HCT116 (cell line): ENCODE measurements around the gene FERMT2. TPM values are rescaled to one million over a fixed set of nuclear protein-coding genes. Genes with fewer than 3 reads are reported as not detected.

ENCODE experiments used
- ATAC-seq: fragments of 200-7000 bp; cut with Tn5 transposase; 2 replicates; pipeline ENCODE4 v1.9.1; 2020; ENCODE audit warnings: mild to moderate bottlenecking, moderate library complexity
- BruUV-seq: library from RNA; stranded (reverse); fragments of 400-500 nt; replicated peaks from 2 replicates; lab custom pipeline; 2021; lab: Mats Ljungman, UMichigan
- CTCF ChIA-PET: fragments of 300-600 bp; sonication (Branson Sonifier 250); formaldehyde crosslinking; loops from one replicate; lab custom pipeline; 2021; ENCODE audit warnings: antibody characterized with exemption; lab: Charles Lee
- POLR2A ChIA-PET: fragments of 300-600, 350-600 bp; sonication (Branson Sonifier 250); formaldehyde crosslinking; loops from one replicate; lab custom pipeline; 2021; ENCODE audit warnings: antibody characterized with exemption; lab: Charles Lee
- RAD21 ChIA-PET, 2 experiments: fragments of 300-600 bp; sonication (Branson Sonifier 250); formaldehyde crosslinking; loops; one replicate each; lab custom pipeline; 2023; ENCODE audit warnings: low total read pairs in 2 of 2; ENCODE audit not compliant: uncharacterized antibody in 2 of 2, unreplicated experiment in 2 of 2, low non-redundant PET in 1 of 2; lab: Charles Lee
- DNase-seq: peaks from one replicate; pipeline ENCODE4 v3.0.0-alpha.2; 2010; ENCODE audit warnings: low read depth, low spot score
- H2AFZ ChIP-seq: fragments of 200-600 bp; shearing (Covaris generic), sonication (generic); 2 replicates; pipeline ENCODE4 v1.6.1; 2017; ENCODE audit warnings: low read depth, mixed run types, mixed read lengths, antibody characterized with exemption, low read length; ENCODE audit not compliant: poor library complexity, severe bottlenecking
- H3K27ac ChIP-seq: 2 replicates; pipeline ENCODE4 v1.5.1; 2012; ENCODE audit warnings: low read depth, low read length
- H3K27me3 ChIP-seq: fragments of 200-600 bp; sonication (generic); 2 replicates; pipeline ENCODE4 v1.6.1; 2016; ENCODE audit warnings: mixed run types, low read length, mixed read lengths; ENCODE audit not compliant: insufficient read depth
- H3K36me3 ChIP-seq, 2 experiments: fragments of 200-500 bp in 1 of 2; fragments of 200-600 bp in 1 of 2; sonication (Bioruptor generic) in 1 of 2; sonication (generic) in 1 of 2; 2 replicates each; pipeline versions ENCODE4 v1.5.1 to v1.6.1; 2014 to 2016; ENCODE audit warnings: low read length in 2 of 2, inconsistent platforms in 1 of 2, mixed read lengths in 1 of 2, mixed run types in 1 of 2; ENCODE audit not compliant: insufficient read depth in 2 of 2, control insufficient read depth in 1 of 2
- H3K4me1 ChIP-seq, 2 experiments: fragments of 200-600 bp in 1 of 2; sonication (generic) in 1 of 2; 2 replicates each; pipeline versions ENCODE4 v1.5.1 to v1.6.1; 2012 to 2017; ENCODE audit warnings: low read length in 2 of 2, inconsistent platforms in 1 of 2, mild to moderate bottlenecking in 1 of 2, mixed read lengths in 1 of 2, mixed run types in 1 of 2, moderate library complexity in 1 of 2; ENCODE audit not compliant: insufficient read depth in 2 of 2, control insufficient read depth in 1 of 2
- H3K4me2 ChIP-seq: fragments of 200-600 bp; sonication (generic); 2 replicates; pipeline ENCODE4 v1.6.1; 2017; ENCODE audit warnings: mixed run types, low read length, mixed read lengths
- H3K4me3 ChIP-seq, 2 experiments: fragments of 200-600 bp in 1 of 2; sonication (generic) in 1 of 2; replicated peaks in 1 of 2; 2 replicates each; pipeline ENCODE4 v1.5.1; 2011 to 2016; ENCODE audit warnings: low read length in 2 of 2, control low read depth in 1 of 2, low read depth in 1 of 2, mild to moderate bottlenecking in 1 of 2, mixed read lengths in 1 of 2, mixed run types in 1 of 2
- H3K79me2 ChIP-seq: fragments of 200-600 bp; sonication (generic); 2 replicates; pipeline ENCODE4 v1.6.1; 2017; ENCODE audit warnings: mild to moderate bottlenecking, mixed run types, low read length, moderate library complexity, mixed read lengths; ENCODE audit not compliant: insufficient read depth
- H3K9ac ChIP-seq: fragments of 200-600 bp; sonication (generic); 2 replicates; pipeline ENCODE4 v1.6.1; 2016; ENCODE audit warnings: low read length, mixed read lengths
- H3K9me2 ChIP-seq: fragments of 200-600 bp; sonication (generic), shearing (Covaris generic); 2 replicates; pipeline ENCODE4 v1.6.1; 2017; ENCODE audit warnings: mixed run types, mild to moderate bottlenecking, moderate library complexity; ENCODE audit not compliant: insufficient read depth
- H3K9me3 ChIP-seq, 2 experiments: fragments of 200-500 bp in 1 of 2; fragments of 200-600 bp in 1 of 2; sonication (Bioruptor generic) in 1 of 2; sonication (generic) in 1 of 2; 2 replicates each; pipeline ENCODE4 v1.6.1; 2014 to 2017; ENCODE audit warnings: low read length in 2 of 2, mixed read lengths in 2 of 2, inconsistent platforms in 1 of 2, low read depth in 1 of 2, mild to moderate bottlenecking in 1 of 2, mixed run types in 1 of 2, moderate library complexity in 1 of 2; ENCODE audit not compliant: control insufficient read depth in 1 of 2, insufficient read depth in 1 of 2
- H4K20me1 ChIP-seq: fragments of 200-600 bp; sonication (generic), shearing (Covaris generic); 2 replicates; pipeline ENCODE4 v1.6.1; 2017; ENCODE audit warnings: mixed run types, mild to moderate bottlenecking, moderate library complexity; ENCODE audit not compliant: insufficient read depth
- CBX3 ChIP-seq: IDR thresholded peaks from 2 replicates; pipeline ENCODE4 v1.6.1; 2012; ENCODE audit warnings: low read depth
- CEBPB ChIP-seq: IDR thresholded peaks from 2 replicates; pipeline ENCODE4 v1.6.1; 2012; ENCODE audit warnings: low read depth
- EGR1 ChIP-seq: IDR thresholded peaks from 2 replicates; pipeline ENCODE4 v1.6.1; 2012; ENCODE audit warnings: low read depth
- ELF1 ChIP-seq: IDR thresholded peaks from 2 replicates; pipeline ENCODE4 v1.6.1; 2012; ENCODE audit warnings: low read depth, borderline replicate concordance
- EZH2 ChIP-seq: fragments of 200-600 bp; sonication (generic); IDR thresholded peaks from 2 replicates; pipeline ENCODE4 v1.6.1; 2017; ENCODE audit warnings: antibody characterized with exemption, mixed run types
- EZH2phosphoT487 ChIP-seq: fragments of 200-600 bp; IDR thresholded peaks from 2 replicates; pipeline ENCODE4 v1.6.1; 2018; ENCODE audit warnings: antibody characterized with exemption, borderline replicate concordance
- JUND ChIP-seq: IDR thresholded peaks from 2 replicates; pipeline ENCODE4 v1.6.1; 2012
- POLR2A ChIP-seq: IDR thresholded peaks from 2 replicates; pipeline ENCODE4 v1.7.0; 2011; ENCODE audit warnings: borderline replicate concordance; ENCODE audit not compliant: insufficient read depth, insufficient read length; ENCODE audit errors: extremely low read depth
- POLR2AphosphoS5 ChIP-seq: IDR thresholded peaks from 2 replicates; pipeline ENCODE4 v1.6.1; 2011; ENCODE audit warnings: mild to moderate bottlenecking, low read depth, low read length, moderate library complexity
- SIN3A ChIP-seq: IDR thresholded peaks from 2 replicates; pipeline ENCODE4 v1.6.1; 2012; ENCODE audit warnings: low read depth
- SP1 ChIP-seq: IDR thresholded peaks from 2 replicates; pipeline ENCODE4 v1.6.1; 2012; ENCODE audit warnings: low read depth
- SRF ChIP-seq: IDR thresholded peaks from 2 replicates; pipeline ENCODE4 v1.6.1; 2012; ENCODE audit warnings: low read depth
- TCF7L2 ChIP-seq: IDR thresholded peaks from 2 replicates; pipeline ENCODE4 v1.7.0; 2011; ENCODE audit warnings: borderline replicate concordance, inconsistent platforms; ENCODE audit not compliant: insufficient read depth, insufficient read length; ENCODE audit errors: extremely low read depth
- YY1 ChIP-seq: IDR thresholded peaks from 2 replicates; pipeline ENCODE4 v1.6.1; 2011; ENCODE audit warnings: low read length, low read depth, moderate library complexity, mild to moderate bottlenecking; ENCODE audit not compliant: insufficient replicate concordance; ENCODE audit errors: extremely low read depth
- ZFX ChIP-seq: fragments of 450-650 bp; IDR thresholded peaks from 2 replicates; pipeline ENCODE4 v1.6.1; 2017
- ZNF274 ChIP-seq: fragments of 200-500 bp; sonication (Bioruptor generic); IDR thresholded peaks from 2 replicates; pipeline ENCODE4 v1.6.1; 2014; ENCODE audit warnings: mild to moderate bottlenecking, low read depth, low read length, inconsistent platforms
- intact Hi-C: fragments of 100-400 bp; cut with micrococcal nuclease; formaldehyde crosslinking; loops from 2 replicates; pipeline ENCODE4 v1.10.0; 2022
- total RNA-seq: library from RNA; stranded (reverse); gene quantifications from one replicate; pipeline ENCODE4 v1.2.1, GENCODE V29; 2021; ENCODE audit not compliant: unreplicated experiment
- TF ChIP-seq, protein P1 (sequence below): IDR thresholded peaks from 2 replicates; pipeline ENCODE4 v1.6.1; 2011; ENCODE audit warnings: mild to moderate bottlenecking, low read length, moderate library complexity; ENCODE audit not compliant: insufficient replicate concordance; ENCODE audit errors: extremely low read depth
- TF ChIP-seq, protein P2 (sequence below): IDR thresholded peaks from 2 replicates; pipeline ENCODE4 v1.6.1; 2012; ENCODE audit warnings: low read depth
- TF ChIP-seq, protein P3 (sequence below): IDR thresholded peaks from 2 replicates; pipeline ENCODE4 v1.6.1; 2012

The FERMT2 gene
- total RNA-seq, 1 experiment from 2014 or later = 24.8 TPM

DNA sequence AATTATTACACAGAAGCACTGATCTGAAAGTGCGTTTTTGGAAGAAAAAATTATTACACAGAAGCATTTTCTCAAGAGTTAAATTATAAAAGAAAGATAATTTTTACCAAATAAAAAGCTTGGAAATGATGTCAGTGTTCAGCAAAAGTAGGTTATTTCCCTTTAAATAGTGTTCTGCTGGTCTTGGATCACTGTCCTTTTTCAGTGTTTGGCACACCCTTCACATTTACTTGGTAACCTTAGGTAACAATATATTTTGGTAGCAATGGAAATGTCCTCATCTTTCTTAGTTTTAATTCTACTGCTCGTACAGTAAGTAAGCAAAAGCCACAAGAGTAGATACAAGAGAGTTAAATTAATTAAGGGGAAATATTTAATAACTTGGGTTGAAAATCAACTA, 40.3 kb downstream of the FERMT2 start:
- H3K36me3 ChIP-seq = no peaks in the 10 kb centered on the region
- H3K27ac ChIP-seq = no peak overlapping the region
- POLR2A ChIA-PET = no interaction called here
- no peak for ATAC-seq
- CTCF ChIA-PET = no interaction called here
- peaks cover 2% of the 10 kb centered on the region for H3K79me2 ChIP-seq
- no peak overlapping the region for H3K9ac ChIP-seq
- no peaks in the 10 kb centered on the region for H3K27me3 ChIP-seq
- H4K20me1 ChIP-seq = no peaks in the 10 kb centered on the region
- no peak overlapping the region for H3K4me3 ChIP-seq
- intact Hi-C loops = no loop called here
- no peak for DNase-seq
- H3K4me2 ChIP-seq = no peak overlapping the region
- no peaks in the 10 kb centered on the region for H3K9me2 ChIP-seq
- H2AFZ ChIP-seq = no peak overlapping the region
- peaks cover 16 to 28% of the 10 kb centered on the region in 2 experiments for H3K4me1 ChIP-seq
- BruUV-seq = no TSS peak
- RAD21 ChIA-PET = no interaction called here
- no peaks in the 10 kb centered on the region for H3K9me3 ChIP-seq
- TF ChIP-seq POLR2A (no peak), CBX3 (no peak), ELF1 (no peak), ZFX (no peak), SP1 (no peak), JUND (no peak), YY1 (no peak), CEBPB (no peak), SRF (no peak), TCF7L2 (no peak), ZNF274 (no peak), SIN3A (no peak), EZH2 (no peak), POLR2AphosphoS5 (no peak), EGR1 (no peak), EZH2phosphoT487 (no peak)
- TF ChIP-seq, protein P1, sequence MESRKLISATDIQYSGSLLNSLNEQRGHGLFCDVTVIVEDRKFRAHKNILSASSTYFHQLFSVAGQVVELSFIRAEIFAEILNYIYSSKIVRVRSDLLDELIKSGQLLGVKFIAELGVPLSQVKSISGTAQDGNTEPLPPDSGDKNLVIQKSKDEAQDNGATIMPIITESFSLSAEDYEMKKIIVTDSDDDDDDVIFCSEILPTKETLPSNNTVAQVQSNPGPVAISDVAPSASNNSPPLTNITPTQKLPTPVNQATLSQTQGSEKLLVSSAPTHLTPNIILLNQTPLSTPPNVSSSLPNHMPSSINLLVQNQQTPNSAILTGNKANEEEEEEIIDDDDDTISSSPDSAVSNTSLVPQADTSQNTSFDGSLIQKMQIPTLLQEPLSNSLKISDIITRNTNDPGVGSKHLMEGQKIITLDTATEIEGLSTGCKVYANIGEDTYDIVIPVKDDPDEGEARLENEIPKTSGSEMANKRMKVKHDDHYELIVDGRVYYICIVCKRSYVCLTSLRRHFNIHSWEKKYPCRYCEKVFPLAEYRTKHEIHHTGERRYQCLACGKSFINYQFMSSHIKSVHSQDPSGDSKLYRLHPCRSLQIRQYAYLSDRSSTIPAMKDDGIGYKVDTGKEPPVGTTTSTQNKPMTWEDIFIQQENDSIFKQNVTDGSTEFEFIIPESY = no peak
- TF ChIP-seq, protein P2, sequence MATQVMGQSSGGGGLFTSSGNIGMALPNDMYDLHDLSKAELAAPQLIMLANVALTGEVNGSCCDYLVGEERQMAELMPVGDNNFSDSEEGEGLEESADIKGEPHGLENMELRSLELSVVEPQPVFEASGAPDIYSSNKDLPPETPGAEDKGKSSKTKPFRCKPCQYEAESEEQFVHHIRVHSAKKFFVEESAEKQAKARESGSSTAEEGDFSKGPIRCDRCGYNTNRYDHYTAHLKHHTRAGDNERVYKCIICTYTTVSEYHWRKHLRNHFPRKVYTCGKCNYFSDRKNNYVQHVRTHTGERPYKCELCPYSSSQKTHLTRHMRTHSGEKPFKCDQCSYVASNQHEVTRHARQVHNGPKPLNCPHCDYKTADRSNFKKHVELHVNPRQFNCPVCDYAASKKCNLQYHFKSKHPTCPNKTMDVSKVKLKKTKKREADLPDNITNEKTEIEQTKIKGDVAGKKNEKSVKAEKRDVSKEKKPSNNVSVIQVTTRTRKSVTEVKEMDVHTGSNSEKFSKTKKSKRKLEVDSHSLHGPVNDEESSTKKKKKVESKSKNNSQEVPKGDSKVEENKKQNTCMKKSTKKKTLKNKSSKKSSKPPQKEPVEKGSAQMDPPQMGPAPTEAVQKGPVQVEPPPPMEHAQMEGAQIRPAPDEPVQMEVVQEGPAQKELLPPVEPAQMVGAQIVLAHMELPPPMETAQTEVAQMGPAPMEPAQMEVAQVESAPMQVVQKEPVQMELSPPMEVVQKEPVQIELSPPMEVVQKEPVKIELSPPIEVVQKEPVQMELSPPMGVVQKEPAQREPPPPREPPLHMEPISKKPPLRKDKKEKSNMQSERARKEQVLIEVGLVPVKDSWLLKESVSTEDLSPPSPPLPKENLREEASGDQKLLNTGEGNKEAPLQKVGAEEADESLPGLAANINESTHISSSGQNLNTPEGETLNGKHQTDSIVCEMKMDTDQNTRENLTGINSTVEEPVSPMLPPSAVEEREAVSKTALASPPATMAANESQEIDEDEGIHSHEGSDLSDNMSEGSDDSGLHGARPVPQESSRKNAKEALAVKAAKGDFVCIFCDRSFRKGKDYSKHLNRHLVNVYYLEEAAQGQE = no peak
- TF ChIP-seq, protein P3, sequence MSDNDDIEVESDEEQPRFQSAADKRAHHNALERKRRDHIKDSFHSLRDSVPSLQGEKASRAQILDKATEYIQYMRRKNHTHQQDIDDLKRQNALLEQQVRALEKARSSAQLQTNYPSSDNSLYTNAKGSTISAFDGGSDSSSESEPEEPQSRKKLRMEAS = no peak
